Fibroblast of upper back skin (primary cell): ENCODE data around the gene CGB7.

Experiments
- DNase-seq: peaks from one replicate; pipeline ENCODE4 v3.0.0-alpha.2; 2013

The CGB7 gene

DNA sequence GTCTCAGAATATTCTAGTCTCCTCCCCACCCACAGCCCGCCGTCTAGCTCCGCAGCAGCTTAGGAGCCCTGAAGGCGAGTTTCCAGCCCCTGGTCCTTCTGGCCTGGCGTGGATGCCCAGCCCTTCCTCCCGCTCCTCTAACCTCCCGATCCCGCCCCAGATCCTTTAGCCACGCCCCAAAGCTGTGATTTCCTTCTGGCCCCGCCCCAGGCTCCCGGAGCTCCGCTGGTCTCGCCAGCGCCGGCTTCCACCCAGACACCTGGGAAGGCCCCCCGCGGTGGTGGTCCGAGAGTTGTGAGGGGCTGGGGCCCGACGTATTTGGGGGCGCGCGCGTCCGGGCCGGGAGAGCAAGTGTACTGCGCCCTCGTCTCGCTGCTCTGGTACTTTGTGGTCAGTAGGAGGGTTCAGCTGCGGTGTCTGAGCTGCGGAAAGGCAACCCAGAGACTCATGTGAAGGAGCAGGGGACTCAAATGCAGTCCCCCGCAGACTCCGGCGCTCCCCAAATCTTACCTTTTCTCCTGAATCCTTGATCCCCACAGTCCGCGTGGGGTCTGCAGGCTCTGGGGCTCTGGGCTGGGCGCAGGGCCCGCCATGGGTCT lies at the start of gene CGB7:
CGB7 (minus strand) TSS at position 114 of the 599 bp plus-strand sequence. CDS start 2,374 bp downstream, outside the sequence.
- peak; percentile 63 for DNase-seq

DNA sequence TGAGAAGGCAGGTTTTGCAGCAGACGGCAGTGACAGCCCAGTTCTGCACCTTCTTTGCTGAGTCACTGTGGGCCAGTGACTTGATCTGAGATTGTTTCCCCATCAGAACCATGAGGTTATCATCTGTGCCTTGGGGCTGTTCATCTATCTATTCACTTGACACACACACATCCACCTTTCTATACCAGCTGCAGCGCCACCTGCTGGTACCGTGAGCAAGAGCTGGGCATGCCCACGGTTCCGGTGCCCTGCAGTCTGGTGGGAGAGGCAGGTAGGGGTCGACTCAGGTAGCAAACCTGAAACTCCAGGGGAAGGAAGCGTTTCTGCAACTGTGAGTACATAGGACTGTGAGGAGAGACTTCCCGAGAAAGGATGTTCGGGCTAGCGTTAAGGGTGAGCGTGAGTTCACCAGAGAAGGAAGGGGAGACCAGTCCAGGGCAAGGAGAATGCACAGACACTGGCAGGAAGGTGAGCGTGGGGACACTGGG lies 49.1 kb upstream of the CGB7 start:
- DNase-seq, result peak; percentile 33

DNA sequence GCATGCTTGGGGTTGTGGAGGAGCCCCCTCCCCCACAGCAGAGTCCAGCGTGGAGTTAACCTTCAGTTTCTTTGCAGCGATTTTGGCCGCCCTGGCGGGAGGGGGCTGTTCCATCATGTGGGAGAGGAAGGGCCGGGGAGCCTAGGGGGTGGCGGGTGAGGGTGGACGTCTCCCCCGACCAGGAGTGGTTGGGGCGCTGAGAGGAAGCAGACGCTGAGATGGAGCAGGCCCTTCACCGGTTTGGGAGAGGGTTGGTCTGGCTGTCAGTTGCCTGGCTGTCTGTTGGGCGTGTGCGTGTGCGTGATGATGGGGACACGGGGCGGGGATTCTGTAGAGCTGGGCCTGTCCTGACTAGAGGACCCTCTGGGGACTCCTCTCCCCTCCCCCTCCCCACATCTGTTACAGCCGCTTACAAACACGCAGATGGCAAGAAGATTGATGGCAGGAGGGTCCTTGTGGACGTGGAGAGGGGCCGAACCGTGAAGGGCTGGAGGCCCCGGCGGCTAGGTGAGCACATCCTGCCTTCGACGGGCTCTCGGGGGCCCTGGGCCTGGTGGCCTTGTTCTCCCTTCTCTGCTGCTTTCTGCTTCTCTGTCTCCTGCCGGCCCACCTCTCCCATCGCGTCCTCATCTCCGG lies 46.8 kb upstream of the CGB7 start:
- DNase-seq, result no peak

DNA sequence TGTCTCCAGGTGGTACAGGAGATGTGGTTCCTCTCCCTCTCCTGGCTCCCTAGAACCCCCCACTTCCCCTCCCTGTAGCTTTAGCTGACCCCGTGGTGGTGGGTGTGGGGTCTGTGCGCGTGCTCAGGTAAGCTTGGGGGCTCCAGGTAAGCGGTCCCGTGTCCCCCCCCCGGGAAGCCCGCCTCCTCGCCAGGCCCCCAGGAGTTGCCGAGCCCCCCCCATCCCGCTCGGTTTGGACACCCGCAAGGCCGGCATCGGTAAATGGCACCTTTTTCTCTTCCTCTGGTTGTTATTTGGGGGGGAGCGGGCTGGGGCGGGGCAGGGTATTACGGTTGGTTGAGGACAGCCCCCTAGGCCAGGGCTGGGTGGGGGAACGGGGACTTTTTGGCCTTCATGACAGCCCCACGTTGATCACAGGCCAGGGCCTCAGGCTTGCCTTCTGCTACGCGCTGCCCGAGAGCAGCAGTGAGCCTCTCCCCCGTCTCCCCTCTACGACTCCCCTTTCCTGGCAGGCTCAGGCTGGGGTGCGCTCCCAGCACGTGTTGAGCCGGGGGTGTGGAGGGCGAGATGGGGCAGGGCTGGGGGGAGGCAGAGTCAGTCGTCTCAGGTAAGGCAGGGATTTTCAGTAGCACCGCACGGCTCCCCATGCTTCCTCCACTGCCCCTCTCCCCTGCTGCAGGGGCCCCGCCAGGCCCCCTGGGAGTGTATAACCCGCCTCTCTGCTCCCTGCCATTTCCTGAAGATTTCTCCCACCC lies 46.0 kb upstream of the CGB7 start:
- DNase-seq, result no peak

DNA sequence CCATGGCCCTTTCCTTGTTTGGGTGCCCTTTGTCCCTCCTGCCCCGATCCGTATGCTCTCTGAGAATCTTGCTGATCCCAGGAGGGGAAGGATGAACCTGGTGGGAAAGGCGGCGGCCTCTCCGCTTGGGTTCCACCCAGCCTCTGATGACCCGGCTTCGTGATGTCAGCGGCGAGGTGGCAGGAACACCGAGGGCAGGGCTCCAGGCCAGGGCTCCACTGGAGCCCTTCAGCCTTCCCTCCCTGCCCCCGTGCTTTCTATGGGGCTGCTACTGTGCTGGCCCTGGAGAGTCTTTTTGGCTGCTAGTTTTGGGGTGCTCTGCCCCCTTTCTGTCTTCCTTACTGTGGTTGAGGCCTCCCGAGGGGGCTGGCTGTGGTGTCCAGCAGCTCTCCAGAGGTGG lies 44.8 kb upstream of the CGB7 start:
- no peak for DNase-seq

DNA sequence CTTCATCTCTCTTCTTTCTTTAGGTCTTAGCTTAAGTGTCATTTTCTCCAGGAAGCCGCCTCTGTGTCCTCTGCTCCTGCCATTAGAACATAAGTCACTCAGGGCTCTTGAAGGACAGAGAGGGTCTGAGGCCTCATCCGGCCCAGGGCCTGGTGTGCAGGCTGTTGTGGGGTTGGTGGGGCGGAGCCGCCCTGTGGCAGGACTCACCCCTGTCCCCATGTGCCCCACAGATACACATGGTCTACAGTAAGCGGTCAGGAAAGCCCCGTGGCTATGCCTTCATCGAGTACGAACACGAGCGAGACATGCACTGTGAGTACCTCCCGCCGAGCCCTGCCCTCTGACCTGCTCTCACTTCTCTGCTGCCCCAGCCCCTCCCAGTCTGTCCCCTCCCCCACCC lies 43.6 kb upstream of the CGB7 start:
- no peak for DNase-seq

DNA sequence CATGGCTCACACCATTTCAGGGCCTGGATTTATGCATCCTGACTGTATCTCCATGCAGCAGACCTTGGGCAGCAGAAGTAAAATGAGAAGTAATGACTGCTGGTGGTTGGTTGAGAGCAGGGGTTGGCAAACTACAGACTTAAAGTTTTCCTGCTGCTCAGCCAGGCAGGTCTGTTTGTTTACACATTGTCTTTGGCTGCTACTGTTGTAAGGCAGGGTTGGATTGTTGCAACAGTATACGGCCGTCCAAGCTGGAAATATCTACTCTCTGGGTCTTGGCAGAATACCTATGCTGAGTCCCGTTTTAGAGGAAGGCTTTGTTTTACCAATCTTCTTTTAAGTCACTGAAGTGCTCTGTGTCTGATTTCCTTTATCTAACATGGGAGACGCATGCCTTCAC lies 41.2 kb upstream of the CGB7 start:
- DNase-seq, result no peak

DNA sequence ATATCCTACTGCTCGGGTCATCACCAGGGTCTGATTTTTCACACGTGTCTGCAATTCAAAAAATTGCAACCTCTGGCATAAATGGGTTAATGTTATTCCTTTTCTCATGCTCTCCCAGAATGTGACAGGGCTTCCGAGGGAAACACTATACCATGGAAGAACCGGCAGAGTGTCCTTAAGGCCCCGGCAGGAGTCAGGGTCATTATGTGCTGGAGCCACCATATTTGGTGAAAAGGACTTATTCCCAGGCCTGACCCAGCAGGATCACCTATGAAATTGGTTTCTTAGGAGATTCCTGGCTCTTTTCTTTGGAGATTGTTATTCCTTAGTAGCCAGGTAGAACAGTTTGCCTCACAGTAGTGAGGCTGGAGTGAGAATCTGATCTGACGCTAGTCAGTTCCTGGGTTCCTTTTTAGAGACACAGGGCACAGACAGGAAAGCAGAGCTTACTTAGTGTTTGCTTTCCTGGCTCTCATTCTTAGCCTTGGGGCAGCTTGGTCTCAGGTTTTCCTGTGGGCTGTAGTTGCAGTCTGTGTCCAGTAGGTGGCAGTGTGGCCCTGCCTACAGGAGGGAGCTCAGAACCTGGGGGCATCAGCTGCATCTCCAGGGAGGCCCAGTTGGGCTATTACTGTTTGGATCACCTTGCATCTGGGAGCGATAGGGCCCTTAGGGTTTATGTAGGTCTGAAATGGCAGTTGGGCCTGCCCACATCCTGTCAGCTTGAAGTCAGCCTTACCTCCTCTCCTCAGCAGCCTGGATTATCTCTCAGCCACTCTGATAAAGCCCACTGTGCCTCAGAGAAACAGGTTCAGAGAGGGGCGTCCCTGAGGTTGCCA lies 40.1 kb upstream of the CGB7 start:
- peak; percentile 68 for DNase-seq

DNA sequence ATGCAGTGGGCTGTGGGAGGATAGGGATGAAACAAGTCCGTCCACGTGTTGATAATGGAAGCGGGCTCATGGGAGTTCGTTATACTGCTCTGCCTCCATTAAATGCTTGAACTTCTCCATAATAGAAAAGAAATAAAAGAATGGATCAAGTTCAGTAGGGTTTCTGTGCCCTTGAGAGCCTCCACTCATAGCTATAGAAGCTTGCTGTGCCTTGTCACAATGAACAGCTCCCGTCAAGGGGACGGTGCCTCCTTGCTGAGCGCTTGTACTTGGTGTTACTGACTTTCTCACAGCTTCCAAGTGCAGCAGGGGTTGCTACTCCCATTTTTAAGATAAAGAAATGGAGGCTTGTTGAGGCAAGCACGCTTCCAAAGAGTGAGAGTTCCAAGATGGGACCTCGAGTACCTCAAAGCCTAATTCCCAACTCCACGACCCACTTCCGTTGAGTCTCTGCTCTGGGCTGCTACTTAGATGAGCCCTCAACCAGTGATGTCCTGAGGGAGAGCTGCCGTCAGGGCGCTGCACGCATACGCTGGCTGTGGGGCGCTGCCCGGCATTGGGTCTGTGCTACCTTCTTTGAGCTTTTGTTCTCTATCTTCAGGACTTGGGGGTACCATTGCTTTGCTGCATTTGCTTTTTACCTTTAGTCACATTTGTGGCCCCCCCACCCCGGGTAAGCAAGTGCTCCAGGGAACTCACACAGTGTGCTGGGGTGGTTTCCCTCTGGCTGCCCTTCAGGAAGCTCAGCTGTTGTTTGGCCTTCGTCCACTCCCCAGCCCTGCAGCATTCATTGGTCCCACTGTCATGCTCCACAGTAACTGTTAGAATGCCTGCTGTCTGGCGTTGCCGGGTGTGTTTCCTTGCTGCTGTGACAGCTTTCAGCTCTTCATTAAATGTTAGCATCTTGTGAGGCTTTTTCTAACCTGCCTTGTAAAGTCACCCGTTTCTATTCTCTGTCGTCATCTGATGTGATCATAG lies 37.2 kb upstream of the CGB7 start:
- DNase-seq, result no peak

DNA sequence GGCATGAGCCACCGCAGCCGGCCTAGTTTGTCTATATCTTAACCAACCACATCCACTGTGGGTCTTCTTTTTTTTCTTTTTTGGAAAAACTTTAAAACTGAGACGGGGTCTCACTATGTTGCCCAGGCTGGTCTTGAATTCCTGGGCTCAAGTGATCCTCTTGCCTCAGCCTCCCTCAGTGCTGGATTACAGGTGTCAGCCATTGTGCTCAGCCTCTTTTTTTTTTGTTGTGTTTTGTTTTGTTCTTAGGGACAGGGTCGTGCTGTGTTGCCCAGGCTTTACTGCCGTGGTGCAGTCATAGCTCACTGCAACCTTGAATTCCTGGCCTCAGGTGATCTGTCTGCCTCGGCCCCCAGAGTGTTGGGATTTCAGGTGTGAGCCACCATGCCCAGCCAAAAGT lies 35.1 kb upstream of the CGB7 start:
- DNase-seq, result no peak

DNA sequence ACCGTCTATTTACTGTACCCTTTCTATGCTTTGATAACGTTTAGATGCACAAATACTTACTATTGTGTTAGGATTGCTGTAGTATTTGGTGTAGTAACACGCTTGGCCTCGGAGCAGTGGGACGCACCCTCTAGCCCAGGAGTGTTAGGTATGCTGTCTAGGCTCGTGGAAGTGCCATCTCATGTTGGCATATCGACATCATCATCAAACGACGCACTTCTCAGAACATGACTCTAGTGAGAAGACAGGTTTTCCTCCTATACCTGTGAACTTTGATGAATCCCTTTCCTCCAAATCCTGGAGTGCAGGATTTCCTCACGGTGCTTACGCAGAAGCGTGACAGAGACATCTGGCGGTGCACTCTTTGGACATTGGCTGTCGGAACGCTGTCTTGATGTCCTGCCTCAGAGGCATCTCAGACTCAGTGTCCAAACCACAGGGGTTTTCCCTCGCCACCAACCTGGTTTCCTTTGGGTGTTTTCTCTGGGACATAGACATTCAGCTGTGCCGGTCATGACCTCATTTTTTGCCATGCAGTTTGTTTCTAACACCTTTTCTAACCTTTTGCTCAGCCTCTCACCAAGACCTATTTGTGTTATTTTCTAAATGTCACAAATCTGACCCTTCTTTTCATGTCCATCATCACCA lies 34.0 kb upstream of the CGB7 start:
- DNase-seq, result no peak

DNA sequence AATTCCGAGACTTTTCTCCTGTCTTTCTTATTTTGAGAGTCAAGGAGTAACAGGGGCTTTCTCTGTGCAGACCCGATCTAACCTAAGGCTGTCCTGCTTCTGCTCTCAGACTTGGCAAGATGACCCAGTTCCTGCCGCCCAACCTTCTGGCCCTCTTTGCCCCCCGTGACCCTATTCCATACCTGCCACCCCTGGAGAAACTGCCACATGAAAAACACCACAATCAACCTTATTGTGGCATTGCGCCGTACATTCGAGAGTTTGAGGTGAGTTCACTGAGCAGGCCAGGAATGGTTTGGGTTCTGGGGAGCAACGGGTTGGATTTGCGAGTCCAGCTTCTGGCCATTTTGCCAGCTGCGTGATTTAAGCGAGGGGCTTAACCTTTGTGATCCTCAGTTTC lies 28.7 kb upstream of the CGB7 start:
- no peak for DNase-seq

DNA sequence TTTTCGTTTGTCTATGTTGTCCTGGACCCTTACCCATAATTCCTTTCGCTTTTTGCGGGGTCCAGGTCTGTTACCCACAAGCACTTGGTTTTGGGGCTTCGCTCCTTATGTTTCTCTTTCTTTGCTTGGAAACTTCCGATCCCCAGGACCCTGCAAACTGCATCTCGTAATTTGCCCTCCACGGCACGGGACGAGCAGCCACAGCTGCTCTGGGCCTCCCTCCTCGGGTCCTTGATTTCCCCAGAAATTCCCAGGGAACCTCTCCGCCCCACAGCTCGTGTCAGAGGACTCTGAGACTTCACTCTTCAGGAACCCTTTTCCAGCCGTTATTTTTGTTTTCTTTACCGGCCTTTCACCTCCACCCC lies 28.3 kb upstream of the CGB7 start:
- DNase-seq, result no peak

DNA sequence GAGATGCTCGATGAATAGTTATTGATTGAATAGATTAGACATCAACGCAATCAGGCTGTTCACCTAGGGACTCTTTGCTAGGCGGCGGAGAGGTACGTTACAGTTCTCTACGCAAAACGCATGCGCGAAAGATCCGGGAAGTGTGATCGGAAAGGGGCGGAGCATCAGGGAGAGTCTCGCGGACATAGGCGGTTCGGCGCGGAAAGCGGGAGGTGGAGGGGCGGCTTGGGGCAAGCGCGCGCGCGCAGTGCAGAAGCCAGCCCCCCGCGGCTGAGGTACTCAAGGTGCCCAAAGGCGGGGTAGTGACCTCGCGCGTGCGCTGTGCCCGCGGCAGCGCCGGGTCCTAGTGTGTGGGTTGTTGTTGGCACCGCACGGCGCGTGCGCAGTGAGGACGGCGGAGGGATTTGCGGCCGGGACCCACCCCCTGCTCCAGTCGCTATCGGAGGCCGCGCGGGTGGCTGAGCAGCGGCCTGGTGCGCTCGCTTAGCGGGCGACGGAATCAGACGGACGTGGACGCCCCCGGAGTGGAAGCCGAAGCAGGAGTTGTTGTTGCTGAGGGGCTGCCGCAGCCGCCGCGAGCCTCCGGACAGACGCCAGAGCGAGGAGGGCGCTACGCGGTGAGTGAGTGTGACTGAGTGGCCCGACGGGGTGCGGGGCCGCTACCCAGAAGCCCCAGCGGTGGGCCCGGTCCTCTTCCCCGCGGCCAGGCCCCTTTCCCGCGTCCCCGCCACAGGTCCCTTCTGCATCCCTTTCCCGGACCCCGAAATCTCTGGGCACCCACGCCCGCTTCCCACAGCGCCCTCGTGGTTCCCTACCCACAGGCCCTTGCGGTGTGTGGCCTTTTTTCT lies 27.7 kb upstream of the CGB7 start, which contains the start of gene SNRNP70:
SNRNP70 (plus strand) TSS at position 432 of the 848 bp plus-strand sequence. CDS start 964 bp downstream, outside the sequence.
- DNase-seq, result peak; percentile 99

DNA sequence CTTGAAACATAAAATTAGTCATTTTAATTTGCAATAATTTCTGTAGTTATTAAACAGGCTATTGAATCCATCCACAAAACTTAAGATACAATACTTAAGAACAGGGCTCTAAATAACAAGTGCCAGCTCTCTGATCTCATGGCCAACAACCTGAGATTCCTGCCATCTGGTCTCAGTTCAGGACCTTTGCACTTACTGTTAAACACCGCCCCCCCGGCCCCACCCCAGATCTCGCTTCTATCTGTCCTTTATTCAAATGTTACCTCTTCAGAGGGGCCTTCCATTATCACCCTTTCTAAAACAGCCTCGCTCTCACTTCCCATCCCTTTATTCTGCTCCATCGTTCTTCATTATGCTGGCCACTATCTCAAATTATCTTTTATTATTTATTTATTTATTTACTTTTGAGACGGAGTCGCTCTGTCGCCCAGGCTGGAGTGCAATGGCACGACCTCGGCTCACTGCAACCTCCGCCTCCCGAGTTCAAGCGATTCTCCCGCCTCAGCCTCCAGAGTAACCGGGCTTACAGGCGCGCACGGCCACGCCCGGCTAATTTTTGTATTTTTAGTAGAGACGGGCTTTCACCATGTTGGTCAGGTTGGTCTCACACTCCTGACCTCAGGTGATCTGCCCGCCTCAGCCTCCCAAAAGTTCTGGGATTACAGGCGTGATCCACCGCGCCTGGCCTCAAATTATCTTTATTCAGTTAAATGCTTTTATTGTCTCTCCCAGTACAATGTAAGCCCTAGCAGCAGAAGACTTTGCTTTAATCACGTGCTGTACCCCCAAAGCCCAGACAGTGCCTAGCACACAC lies 26.9 kb upstream of the CGB7 start:
- no peak for DNase-seq

DNA sequence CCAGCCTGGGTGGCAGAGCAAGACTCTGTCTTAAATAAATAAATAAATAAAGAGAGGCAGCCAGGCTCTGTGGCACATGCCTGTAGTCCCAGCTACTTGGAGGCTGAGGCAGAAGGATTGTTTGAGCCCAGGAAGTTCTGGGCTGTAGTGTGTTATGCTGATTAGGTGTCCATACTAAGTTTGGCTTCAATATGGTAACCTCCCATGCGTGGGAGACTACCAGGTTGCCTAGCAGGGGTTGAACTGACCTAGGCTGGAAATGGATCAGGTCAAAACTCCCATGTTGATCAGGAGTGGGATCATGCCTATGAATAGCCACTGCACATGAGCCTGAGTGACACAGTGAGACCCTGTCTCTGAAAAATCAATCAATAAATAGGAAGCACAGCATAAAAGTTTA lies 23.7 kb upstream of the CGB7 start:
- DNase-seq, result no peak

DNA sequence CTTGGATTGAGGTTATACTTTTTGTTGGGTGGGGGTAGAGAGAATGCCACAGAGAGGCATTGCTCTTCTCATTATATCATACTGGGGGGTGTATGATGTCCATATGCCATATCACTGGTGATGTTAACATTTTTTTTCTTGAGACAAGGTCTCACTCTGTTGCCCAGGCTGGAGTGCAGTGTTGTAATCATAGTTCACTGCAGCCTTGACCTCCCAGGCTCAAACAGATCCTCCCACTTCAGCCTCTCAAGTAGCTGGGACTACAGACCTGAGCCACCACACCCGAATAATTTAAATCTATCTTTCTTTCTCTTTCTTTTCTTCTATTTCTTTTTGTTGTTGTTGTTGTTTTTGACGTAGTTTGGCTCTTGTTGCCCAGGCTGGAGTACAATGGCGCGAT lies 22.8 kb upstream of the CGB7 start:
- DNase-seq, result no peak

DNA sequence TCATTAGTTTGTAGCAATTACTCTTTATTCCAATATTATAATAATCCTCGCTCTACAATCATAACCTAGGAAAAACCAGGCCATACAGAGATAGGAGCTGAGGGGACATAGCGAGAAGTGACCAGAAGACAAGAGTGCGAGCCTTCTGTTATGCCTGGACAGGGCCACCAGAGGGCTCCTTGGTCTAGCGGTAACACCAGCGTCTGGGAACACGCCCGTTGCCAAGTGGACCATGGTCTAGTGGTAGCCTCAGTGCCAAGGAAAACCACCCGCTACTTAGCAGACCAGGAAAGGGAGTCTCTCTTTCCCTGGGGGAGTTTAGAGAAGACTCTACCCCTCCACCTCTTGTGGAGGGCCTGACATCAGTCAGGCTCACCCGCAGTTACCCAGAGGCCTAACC lies 17.3 kb upstream of the CGB7 start:
- DNase-seq, result peak; percentile 55
